ENCODE results near the gene PSMB3.
A peak's percentile ranks its signal among the peaks of the same experiment; 100 is the strongest.

DNA sequence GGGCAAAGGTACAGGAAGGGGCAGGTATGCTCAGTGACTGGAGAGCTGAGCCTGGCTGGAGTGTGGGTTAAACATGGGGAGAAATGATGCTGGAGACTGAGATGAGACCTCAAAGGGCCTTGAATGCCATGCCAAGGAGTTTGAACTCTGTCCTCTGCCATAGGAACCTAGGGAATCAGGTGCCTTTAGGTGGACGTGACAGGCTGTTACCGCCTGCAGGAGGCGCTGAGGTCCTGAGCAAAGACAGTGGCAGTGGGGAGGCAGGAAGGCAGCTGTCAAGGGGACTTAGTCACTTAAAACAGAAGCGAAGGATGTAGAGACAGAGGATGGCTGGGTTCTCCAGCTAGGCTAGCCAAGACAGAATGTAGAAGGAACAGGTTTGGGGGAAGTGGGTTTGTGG is 9.1 kb downstream of the PSMB3 start:
- TF ChIP-seq, protein P1, sequence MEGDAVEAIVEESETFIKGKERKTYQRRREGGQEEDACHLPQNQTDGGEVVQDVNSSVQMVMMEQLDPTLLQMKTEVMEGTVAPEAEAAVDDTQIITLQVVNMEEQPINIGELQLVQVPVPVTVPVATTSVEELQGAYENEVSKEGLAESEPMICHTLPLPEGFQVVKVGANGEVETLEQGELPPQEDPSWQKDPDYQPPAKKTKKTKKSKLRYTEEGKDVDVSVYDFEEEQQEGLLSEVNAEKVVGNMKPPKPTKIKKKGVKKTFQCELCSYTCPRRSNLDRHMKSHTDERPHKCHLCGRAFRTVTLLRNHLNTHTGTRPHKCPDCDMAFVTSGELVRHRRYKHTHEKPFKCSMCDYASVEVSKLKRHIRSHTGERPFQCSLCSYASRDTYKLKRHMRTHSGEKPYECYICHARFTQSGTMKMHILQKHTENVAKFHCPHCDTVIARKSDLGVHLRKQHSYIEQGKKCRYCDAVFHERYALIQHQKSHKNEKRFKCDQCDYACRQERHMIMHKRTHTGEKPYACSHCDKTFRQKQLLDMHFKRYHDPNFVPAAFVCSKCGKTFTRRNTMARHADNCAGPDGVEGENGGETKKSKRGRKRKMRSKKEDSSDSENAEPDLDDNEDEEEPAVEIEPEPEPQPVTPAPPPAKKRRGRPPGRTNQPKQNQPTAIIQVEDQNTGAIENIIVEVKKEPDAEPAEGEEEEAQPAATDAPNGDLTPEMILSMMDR (optimal IDR thresholded peaks at IDR 0.05 in 1 of 3, IDR thresholded peaks at IDR 0.05 in 1 of 3, conservative IDR thresholded peaks at IDR 0.05 in 1 of 3; ENCODE audit: extremely low read depth in 1 of 3, insufficient read depth in 2 of 3, low read length in 3 of 3), result peak; percentile 37 to 61 (median 58)
- no peak for TF ChIP-seq EZH2 (IDR thresholded peaks at IDR 0.05; ENCODE audit: low read length)

Measured in keratinocyte (primary cell).